Tibial artery (tissue), 4 donors: ENCODE results near the gene PPP2R5D.
"Not testable (repeated sequence)": the region's sequence is repeated elsewhere in the genome, so short reads cannot be mapped to it uniquely, and the experiment has no call there.

Experiments used
- DNase-seq, 2 donors: peaks; one replicate each; pipeline ENCODE4 v3.0.0-alpha.2; 2019
- H3K27ac ChIP-seq, 2 donors: fragments of 200-600 bp; sonication (generic) in 1 of 2; 1 replicate in 1 of 2; 2 replicates in 1 of 2; pipeline ENCODE4 v1.5.1; 2018 to 2019; ENCODE audit warnings: mild to moderate bottlenecking in 1 of 2
- H3K27me3 ChIP-seq, 2 donors: fragments of 200-600 bp; sonication (generic) in 1 of 2; one replicate each; pipeline versions ENCODE4 v1.5.1 to v1.6.0; 2016 to 2019
- H3K36me3 ChIP-seq, 3 donors: fragments of 200-600 bp; sonication (generic) in 2 of 3; one replicate each; pipeline ENCODE4 v1.5.1; 2016 to 2019; ENCODE audit warnings: mild to moderate bottlenecking in 2 of 3
- H3K4me1 ChIP-seq, 4 donors: fragments of 200-600 bp; sonication (generic) in 2 of 4; 1 replicate in 3 of 4; 2 replicates in 1 of 4; pipeline ENCODE4 v1.5.1; 2016 to 2019
- H3K4me3 ChIP-seq, 2 donors: fragments of 200-600 bp; sonication (generic) in 1 of 2; 1 replicate in 1 of 2; 2 replicates in 1 of 2; pipeline ENCODE4 v1.5.1; 2018 to 2019; ENCODE audit warnings: mild to moderate bottlenecking in 2 of 2
- H3K9me3 ChIP-seq, 3 donors: fragments of 200-600 bp; sonication (generic) in 1 of 3; one replicate each; pipeline ENCODE4 v1.5.1; 2016 to 2019
- CTCF ChIP-seq, 2 experiments: fragments of 200-600 bp in 1 of 2; fragments of 450-650 bp in 1 of 2; IDR thresholded peaks; one replicate each; pipeline ENCODE4 v1.5.1; 2017 to 2019; ENCODE audit warnings: antibody characterized with exemption in 2 of 2, mild to moderate bottlenecking in 1 of 2, moderate library complexity in 1 of 2
- intact Hi-C: fragments of 100-400 bp; cut with DNase I; formaldehyde crosslinking; loops from one replicate; pipeline ENCODE4 v1.15.0; 2023; ENCODE audit warnings: low total_unique reads

PPP2R5D gene

GRCh38 chr6:43040542-43041257 lies 56.3 kb downstream of the PPP2R5D start:
- DNase-seq = no peak
- intact Hi-C loops = no loop called here
- H3K27ac ChIP-seq = no peak overlapping the region
- no peaks in the 10 kb centered on the region for H3K27me3 ChIP-seq
- peaks cover 8 to 95% (median 48%) of the 10 kb centered on the region in 3 donors for H3K36me3 ChIP-seq
- no peak for TF ChIP-seq CTCF (IDR thresholded peaks at IDR 0.05)
- H3K4me3 ChIP-seq = no peak overlapping the region
- H3K9me3 ChIP-seq = no peaks in the 10 kb centered on the region
- H3K4me1 ChIP-seq = peaks cover 0 to 3% (median 0%) of the 10 kb centered on the region in 4 donors

- DNase-seq, H3K27me3 ChIP-seq, H3K4me1 ChIP-seq, H3K27ac ChIP-seq, intact Hi-C loops, H3K4me3 ChIP-seq, H3K9me3 ChIP-seq: not testable (repeated sequence)
- H3K36me3 ChIP-seq = peaks cover 8 to 95% (median 53%) of the 10 kb centered on the region in 3 donors
Measured at GRCh38 chr6:43041475-43041874, 57.1 kb downstream of the PPP2R5D start.

- H3K36me3 ChIP-seq = peaks cover 8 to 95% (median 46%) of the 10 kb centered on the region in 3 donors
Measured at GRCh38 chr6:43043310-43043709, 58.9 kb downstream of the PPP2R5D start.

GRCh38 chr6:43045371-43045930 lies 61.1 kb downstream of the PPP2R5D start:
- H3K9me3 ChIP-seq = no peaks in the 10 kb centered on the region
- peaks cover 5 to 93% (median 45%) of the 10 kb centered on the region in 3 donors for H3K36me3 ChIP-seq
- no peak overlapping the region for H3K27ac ChIP-seq
- TF ChIP-seq CTCF (IDR thresholded peaks at IDR 0.05) = no peak
- H3K4me3 ChIP-seq = no peak overlapping the region
- H3K4me1 ChIP-seq = no peaks in the 10 kb centered on the region
- DNase-seq = no peak
- no peaks in the 10 kb centered on the region for H3K27me3 ChIP-seq
- intact Hi-C loops = no loop called here

More at GRCh38 chr6:43043310-43043709, 58.9 kb downstream of the PPP2R5D start:
- Histone ChIP-seq H3K9me3 (no peaks in the 10 kb centered on the region), H3K27ac (no peak overlapping the region), H3K4me1 (no peaks in the 10 kb centered on the region), H3K4me3 (no peak overlapping the region), H3K27me3 (no peaks in the 10 kb centered on the region)
- intact Hi-C loops = no loop called here
- no peak for TF ChIP-seq CTCF (IDR thresholded peaks at IDR 0.05)
- DNase-seq = no peak

- H3K36me3 ChIP-seq = peaks cover 4 to 77% (median 33%) of the 10 kb centered on the region in 3 donors
- peaks cover 0 to 8% (median 4%) of the 10 kb centered on the region in 4 donors for H3K4me1 ChIP-seq
- H3K27ac ChIP-seq = no peak overlapping the region
- H3K27me3 ChIP-seq = no peaks in the 10 kb centered on the region
- H3K9me3 ChIP-seq = no peaks in the 10 kb centered on the region
- no peak for DNase-seq
- H3K4me3 ChIP-seq = no peak overlapping the region
- intact Hi-C loops = no loop called here
- no peak for TF ChIP-seq CTCF (IDR thresholded peaks at IDR 0.05)
Measured at GRCh38 chr6:43047998-43048397, 63.6 kb downstream of the PPP2R5D start.

- Histone ChIP-seq H3K27ac (no peak overlapping the region), H3K9me3 (no peaks in the 10 kb centered on the region), H3K27me3 (no peaks in the 10 kb centered on the region), H3K4me3 (no peak overlapping the region), H3K36me3 (peaks cover 0 to 57% (median 27%) of the 10 kb centered on the region in 3 donors), H3K4me1 (peaks cover 0 to 22% (median 8%) of the 10 kb centered on the region in 4 donors)
- TF ChIP-seq CTCF (IDR thresholded peaks at IDR 0.05) = no peak
- intact Hi-C loops = loop anchor here (5.0 kb wide), 1 partner anchor 39 kb away; the partner anchor contains the start of genes KLHDC3 and MEA1
- no peak for DNase-seq
Measured at GRCh38 chr6:43050981-43051380, 66.6 kb downstream of the PPP2R5D start.
